T-helper 9 cell (primary cell): ENCODE results near the gene C1GALT1.
"Not testable (repeated sequence)": the region's sequence is repeated elsewhere in the genome, so short reads cannot be mapped to it uniquely, and the experiment has no call there.

Source experiments
- DNase-seq: peaks from one replicate; pipeline ENCODE4 v3.0.0-alpha.2; 2020

Gene C1GALT1

GRCh38 chr7:7239346-7239745 lies 57.0 kb downstream of the C1GALT1 start:
- no peak for DNase-seq

DNA sequence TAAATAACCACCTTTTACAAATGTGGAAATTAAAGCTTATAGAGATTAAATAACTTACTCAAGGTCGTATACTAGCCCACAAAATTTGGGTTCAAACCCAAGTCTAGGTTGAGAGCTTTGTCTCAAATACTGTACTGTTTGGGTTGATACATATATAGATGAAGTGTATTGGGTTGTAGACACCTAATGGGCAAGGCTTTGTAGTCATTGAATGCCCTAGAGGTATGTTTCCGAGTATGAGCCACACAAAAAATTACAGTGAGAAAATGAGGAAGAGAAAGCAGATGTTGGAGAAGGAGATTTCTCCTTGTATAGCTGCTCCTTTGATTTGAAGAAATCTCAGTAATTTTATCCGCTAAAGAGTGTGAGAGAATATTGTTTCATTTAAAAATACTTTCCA lies 60.6 kb downstream of the C1GALT1 start:
- DNase-seq: no peak

- not testable (repeated sequence) for DNase-seq
Measured at GRCh38 chr7:7245233-7245632, 62.9 kb downstream of the C1GALT1 start.

GRCh38 chr7:7246223-7246622 lies 63.9 kb downstream of the C1GALT1 start:
- DNase-seq: no peak

DNA sequence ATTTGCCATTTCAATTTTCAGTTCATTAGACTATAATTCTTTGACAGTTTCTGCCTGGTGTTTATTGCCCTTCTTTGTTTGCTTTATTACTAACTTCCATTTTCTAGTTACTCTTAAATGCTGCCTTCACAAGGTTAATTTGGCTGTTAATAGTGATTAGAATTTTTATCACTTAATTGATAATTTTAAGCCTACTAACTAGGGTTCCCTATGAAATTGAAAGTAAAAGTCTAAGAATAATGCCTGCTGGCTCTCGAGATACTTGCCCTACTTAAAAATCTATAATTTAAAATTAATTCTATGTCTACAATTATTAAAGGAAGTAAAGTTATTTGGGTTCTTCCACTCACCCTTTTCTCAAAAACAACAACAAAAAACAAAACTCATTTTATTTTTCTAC lies 65.3 kb downstream of the C1GALT1 start:
- DNase-seq: no peak

- DNase-seq: no peak
Measured at GRCh38 chr7:7249814-7250213, 67.5 kb downstream of the C1GALT1 start.

GRCh38 chr7:7251742-7252141 lies 69.4 kb downstream of the C1GALT1 start:
- no peak for DNase-seq

- no peak for DNase-seq
Measured at GRCh38 chr7:7254319-7254718, 72.0 kb downstream of the C1GALT1 start.

- DNase-seq: no peak
Measured at GRCh38 chr7:7254908-7255307, 72.6 kb downstream of the C1GALT1 start.

DNA sequence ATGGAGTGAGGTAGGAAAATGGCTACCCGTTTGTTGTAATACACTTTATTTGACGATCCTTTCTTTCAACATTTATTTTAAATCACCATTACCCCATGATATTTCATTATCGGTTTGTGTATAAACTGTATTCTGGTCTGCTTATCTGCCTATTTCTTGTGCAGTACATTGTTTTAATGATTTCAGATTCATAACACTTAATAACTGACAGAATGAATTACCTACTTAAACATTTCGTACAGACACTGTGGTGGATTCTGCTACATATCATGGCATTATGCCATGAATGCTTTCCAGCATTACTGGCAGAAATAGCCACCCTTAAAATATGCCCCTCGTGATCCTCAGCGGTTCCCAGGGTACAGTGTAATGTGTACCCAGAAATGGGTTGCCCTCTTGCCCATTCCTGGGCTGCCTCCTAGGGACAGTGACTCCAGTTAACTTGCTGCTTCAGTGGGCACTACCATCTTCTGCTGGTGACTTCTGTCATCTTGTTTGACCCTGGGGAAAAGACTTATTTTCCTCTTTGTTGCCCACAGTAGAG lies 74.5 kb downstream of the C1GALT1 start:
- DNase-seq: no peak

GRCh38 chr7:7257899-7258692 lies 75.8 kb downstream of the C1GALT1 start:
- no peak for DNase-seq

- no peak for DNase-seq
Measured at GRCh38 chr7:7261863-7262262, 79.5 kb downstream of the C1GALT1 start.

DNA sequence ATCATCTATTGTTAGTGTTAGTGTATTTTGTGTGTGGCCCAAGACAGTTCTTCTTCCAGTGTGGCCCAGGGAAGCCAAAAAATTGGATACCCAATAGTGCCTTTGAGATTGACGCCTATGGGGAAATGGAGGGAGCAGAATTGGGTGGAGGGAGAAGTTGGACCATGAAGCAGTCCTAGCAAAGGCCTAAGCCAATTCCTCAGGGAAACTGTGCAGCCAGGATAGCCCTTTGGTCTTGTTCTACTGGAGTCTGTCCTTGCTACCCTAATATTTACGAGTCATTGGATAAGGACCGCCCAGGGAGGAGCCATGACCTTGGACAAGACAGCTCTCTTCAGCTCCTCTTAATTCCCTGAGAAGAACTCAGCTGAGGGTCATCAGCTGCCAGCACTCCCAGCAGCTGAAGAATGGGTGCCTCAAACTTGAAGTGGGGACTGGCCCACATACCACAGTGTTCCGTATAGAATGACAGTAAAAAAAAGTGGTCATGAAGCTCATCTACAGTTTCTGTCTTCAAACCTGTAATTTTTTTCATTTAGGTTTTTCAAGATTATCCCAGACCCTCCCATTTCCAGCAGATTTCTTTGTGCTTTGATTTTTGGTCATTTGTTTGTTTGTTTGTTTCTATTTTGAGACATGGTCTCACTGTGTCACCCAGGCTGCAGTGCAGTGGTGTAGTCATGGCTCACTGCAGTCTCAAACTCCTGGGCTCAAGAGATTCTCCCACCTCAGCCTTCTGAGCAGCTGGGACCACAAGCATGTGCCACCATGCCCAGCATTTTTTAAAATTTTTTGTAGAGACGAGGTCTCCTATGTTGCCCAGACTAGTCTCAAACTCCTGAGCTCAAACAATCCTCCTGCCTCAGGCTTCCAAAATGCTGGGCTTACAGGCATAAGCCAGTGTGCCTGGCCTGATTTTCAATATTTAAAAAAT lies 81.2 kb downstream of the C1GALT1 start:
- no peak for DNase-seq

DNA sequence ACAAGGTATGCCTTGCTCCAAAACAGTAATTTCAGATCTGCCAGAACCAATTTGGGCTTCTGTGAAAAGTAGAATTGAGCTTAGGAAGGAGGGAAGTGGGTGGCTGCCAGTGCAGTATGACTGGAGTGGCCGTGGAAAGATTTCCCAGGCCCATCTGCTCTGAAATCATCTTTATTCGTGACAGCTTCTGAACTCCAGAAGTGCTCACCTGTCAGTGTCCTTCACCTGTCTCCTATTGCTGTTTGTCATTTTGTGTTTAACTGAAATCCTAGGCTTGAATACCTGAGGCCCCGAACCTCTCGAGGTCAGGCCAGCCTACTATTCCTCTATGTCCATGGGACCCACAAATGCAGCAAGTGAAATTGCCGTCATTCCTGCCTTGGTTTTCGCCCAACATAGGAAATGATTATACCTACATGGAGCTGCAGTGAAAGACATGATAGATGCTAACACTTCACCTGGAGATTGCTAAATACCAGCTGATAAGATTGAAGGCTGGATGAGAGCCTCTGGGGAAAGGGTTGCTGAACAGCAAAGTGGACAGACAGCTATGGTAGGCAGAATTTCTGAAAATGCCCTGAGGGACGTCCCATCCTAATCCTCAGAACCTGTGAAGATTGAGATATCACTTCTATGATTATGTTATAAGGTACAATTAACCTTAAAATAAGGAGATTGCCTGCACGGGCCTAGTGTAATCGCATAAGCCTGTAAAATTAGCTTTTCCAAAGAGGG lies 82.1 kb downstream of the C1GALT1 start:
- DNase-seq: no peak

GRCh38 chr7:7265081-7266075 lies 83.0 kb downstream of the C1GALT1 start:
- DNase-seq: no peak

DNA sequence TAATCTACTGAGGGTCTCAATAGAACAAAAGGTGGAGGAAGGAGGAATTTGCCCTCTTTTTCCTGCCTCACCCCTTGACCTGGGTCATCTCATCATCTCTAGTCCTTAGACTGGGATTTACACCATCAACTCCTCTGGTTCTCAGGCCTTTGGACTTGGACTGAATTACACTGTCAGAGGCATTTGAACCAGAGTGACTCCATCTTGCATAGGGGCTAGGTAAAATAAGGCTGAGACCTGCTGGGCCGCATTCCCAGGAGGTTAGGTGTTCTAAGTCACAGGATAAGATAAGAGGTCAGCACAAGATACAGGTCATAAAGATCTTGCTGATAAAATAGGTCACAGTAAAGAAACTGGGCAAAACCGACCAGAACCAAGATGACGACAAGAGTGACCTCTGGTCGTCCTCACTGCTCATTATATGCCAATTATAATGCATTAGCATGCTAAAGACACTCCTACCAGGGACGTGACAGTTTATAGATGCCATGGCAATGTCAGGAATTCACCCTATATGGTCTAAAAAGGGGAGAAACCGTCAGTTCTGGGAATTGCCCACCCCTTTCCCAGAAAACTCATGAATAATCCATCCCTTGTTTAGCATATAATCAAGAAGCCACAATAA lies 84.0 kb downstream of the C1GALT1 start:
- DNase-seq: no peak

DNA sequence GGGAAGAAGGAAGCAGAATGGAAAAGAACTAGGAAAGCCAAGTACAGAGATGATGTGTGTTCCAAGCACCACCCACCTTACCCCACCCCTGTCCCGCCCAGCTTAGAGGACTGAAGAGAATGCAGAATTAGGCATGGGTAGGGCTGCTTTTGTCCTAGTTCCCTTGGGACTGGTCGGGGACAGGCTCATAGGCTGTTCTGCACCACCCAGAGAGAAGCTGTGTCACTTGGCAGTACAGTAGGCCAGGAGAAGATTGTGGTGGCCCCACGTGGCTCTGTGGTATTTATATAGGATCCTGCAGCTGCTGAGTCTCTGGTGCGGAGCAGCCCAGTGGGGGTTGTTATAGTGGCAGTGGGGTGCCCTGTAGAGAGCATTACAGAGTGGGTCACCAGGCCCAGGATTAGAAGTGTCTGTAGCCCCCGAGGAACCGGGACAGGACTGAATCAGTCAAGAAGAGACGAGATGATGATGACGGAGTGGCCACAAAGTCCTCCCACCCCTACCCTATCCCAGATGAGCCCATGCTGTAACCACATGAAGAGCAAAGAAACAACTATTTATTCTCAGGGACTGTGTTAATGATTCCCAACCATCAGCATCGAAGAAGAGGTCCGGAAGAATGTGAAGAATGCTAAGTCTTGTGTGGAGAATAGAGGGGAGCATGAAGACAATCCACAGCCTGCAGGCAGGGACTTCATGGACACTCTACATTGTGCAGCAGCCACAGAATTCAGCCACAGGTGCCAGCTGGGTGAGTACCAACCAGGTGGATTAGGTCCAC lies 88.9 kb downstream of the C1GALT1 start:
- DNase-seq: no peak

DNA sequence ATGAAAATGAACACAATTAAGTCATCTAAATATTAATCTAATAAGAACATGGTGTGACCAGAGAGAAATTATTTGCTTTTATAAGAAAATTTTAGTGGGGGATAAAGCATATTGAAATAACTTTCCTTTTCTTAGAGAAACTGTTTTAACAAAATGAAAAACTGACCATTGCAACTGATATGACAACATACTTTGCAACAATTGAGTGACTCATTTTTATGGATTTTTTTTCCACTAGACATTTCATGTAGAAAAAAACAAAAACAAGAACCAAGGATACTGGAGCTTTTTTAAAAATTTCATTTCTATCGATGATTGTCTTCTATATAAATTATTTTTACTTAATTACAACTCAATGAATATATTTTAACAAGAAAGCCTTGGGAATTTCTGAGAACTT lies 90.0 kb downstream of the C1GALT1 start:
- no peak for DNase-seq

GRCh38 chr7:7274782-7275181 lies 92.4 kb downstream of the C1GALT1 start:
- DNase-seq: no peak

DNA sequence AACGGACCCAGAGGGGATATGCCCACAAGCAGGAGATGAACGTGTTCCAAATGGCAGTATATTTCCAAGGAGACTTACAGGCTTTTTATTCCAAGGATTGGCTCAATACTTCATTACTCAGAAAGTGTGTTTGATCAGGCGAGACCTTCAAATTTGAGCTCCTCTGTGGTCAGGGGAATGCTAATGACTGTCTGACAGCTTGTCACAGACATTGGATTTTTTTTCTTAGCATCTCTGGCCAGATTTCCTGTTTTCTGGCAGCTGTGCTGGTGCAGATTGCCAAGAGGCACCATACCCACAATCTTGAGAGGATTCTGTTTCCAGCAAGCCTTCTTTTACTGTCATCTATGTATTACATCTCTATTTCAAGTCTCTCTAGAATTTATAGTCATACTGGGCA lies 93.8 kb downstream of the C1GALT1 start:
- DNase-seq: no peak
